Activated CD8-positive, alpha-beta memory T cell treated with anti-CD3 and anti-CD28 coated beads, Interleukin-2, amount 50 U/mL, for 48 hours (primary cell): ENCODE measurements around the gene CFAP221.

Experiments used
- DNase-seq: peaks from one replicate; pipeline ENCODE4 v3.0.0-alpha.2; 2020

The CFAP221 gene

DNA sequence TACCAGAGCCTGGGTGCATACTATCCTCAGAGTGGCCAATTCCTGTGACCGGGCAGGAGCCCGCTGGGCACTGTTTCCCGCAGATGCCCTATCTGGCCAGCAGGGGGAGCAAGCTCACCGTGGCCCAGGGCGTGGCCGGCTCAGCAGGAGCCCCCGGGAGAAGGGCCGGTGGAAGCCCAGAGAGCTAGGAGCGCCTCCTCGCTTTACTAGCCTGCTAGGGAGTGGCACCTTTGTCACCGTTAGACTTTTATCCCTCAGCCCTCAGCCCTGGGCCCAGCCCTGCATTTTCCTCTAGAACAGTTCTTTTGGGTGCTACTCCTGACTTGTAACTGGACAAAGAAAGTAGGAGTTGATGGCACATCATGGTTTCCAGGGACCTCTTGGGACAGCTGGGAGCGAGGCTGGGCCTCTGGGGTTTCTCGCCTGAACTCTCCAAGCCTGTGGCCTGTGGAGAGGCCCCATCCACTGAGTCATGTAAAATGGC is 158.7 kb downstream of the CFAP221 start:
- peak; percentile 89 for DNase-seq

GRCh38 chr2:119703526-119703925 is 159.3 kb downstream of the CFAP221 start:
- DNase-seq, result no peak

DNA sequence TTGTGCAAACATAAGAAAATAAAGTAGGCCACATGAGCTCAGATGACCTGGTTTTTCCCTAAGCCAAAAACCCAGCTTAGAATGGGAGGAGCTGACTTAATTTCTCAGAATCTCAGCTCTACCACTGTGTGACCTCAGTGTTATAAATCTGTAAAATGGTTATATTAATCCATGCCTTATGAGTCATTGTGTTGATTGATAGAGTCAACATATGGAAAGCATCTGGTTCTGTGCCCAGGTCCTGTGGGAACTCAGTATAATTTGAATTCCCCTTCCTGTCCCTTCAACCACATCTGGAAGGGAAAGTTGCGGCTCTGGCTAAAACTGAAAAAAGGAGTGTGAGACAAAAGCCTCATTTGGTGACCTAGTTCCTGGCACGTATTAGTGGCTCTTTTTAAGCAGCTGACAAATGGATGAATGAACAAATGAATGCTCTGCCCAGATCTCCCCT is 160.4 kb downstream of the CFAP221 start:
- no peak for DNase-seq

DNA sequence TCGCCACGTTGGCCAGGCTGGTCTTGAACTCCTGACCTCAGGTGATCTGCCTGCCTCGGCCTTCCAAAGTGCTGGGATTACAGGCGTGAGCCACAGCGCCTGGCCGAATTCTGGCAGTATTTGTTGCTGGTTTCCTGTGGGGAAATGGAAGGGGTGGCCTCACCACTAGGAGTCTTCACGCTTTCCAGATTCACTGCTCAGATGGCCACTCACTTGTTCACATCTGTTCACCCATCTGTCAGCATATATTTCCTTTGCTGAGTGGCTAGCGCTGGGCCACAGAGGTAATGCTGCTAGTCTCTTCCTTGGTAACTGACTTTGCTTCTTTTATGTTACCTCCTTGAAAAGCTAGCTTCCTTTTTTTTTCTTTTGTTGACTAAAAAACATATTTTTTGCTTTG is 162.0 kb downstream of the CFAP221 start:
- no peak for DNase-seq
